ENCODE results near the gene FOXP2.

GRCh38 chr7:114660753-114661152, 246.1 kb downstream of the FOXP2 start:
- no peak for TF ChIP-seq POU6F1 (CRISPR knock-in tag; IDR thresholded peaks at IDR 0.05; ENCODE audit: borderline replicate concordance, low read depth)
- TF ChIP-seq, protein P1, sequence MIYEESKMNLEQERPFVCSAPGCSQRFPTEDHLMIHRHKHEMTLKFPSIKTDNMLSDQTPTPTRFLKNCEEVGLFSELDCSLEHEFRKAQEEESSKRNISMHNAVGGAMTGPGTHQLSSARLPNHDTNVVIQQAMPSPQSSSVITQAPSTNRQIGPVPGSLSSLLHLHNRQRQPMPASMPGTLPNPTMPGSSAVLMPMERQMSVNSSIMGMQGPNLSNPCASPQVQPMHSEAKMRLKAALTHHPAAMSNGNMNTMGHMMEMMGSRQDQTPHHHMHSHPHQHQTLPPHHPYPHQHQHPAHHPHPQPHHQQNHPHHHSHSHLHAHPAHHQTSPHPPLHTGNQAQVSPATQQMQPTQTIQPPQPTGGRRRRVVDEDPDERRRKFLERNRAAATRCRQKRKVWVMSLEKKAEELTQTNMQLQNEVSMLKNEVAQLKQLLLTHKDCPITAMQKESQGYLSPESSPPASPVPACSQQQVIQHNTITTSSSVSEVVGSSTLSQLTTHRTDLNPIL (CRISPR knock-in tag; IDR thresholded peaks at IDR 0.05; ENCODE audit: low read depth): no peak
- no peak for TF ChIP-seq PPARA (CRISPR knock-in tag; IDR thresholded peaks at IDR 0.05; ENCODE audit: borderline replicate concordance)
- TF ChIP-seq PATZ1 (CRISPR knock-in tag; IDR thresholded peaks at IDR 0.05; ENCODE audit: borderline replicate concordance): no peak
- no peak for TF ChIP-seq TOX (CRISPR knock-in tag; IDR thresholded peaks at IDR 0.05; ENCODE audit: borderline replicate concordance)
- no peak for TF ChIP-seq SNAI2 (CRISPR knock-in tag; IDR thresholded peaks at IDR 0.05)
- no peak for TF ChIP-seq ZNF70 (CRISPR knock-in tag; IDR thresholded peaks at IDR 0.05)
